ENCODE results near the gene SLC35G3. TPM values are rescaled to one million over a fixed set of nuclear protein-coding genes. Genes with fewer than 3 reads are reported as not detected.
A peak's percentile ranks its signal among the peaks of the same experiment; 100 is the strongest.
"Not testable (repeated sequence)": the region's sequence is repeated elsewhere in the genome, so short reads cannot be mapped to it uniquely, and the experiment has no call there.

The SLC35G3 gene
- polyA plus RNA-seq, 3 donors = not detected

- Histone ChIP-seq H3K36me3 (replicated peaks in 1 of 2; ENCODE audit: control insufficient read depth in 1 of 2, insufficient read depth in 2 of 2, low read length in 2 of 2) (no peaks in the 10 kb centered on the region), H3K27ac (ENCODE audit: low read depth in 1 of 2, low read length in 2 of 2) (no peak overlapping the region), H2AFZ (ENCODE audit: insufficient read depth, low read depth, low read length, poor library complexity, severe bottlenecking) (no peak overlapping the region), H3K79me2 (ENCODE audit: insufficient read depth, low read length) (no peaks in the 10 kb centered on the region), H3K9me3 (replicated peaks in 1 of 2; ENCODE audit: control insufficient read depth in 1 of 2, insufficient read depth in 1 of 2, low read length in 2 of 2) (no peaks in the 10 kb centered on the region), H4K20me1 (ENCODE audit: insufficient read depth, low read length) (no peaks in the 10 kb centered on the region), H3K27me3 (ENCODE audit: control insufficient read depth in 2 of 2, insufficient read depth in 2 of 2, low read length in 2 of 2) (no peaks in the 10 kb centered on the region), H3K4me2 (replicated peaks; ENCODE audit: extremely low read depth, low read length, poor library complexity, severe bottlenecking) (no peak overlapping the region), H3K9ac (ENCODE audit: insufficient read depth, low read length, poor library complexity, severe bottlenecking) (no peak overlapping the region), H3K4me3 (replicated peaks in 1 of 3; ENCODE audit: low read depth in 2 of 3, low read length in 3 of 3) (no peak overlapping the region), H3K4me1 (ENCODE audit: control insufficient read depth in 1 of 2, insufficient read depth in 2 of 2, low read length in 2 of 2) (no peaks in the 10 kb centered on the region)
- Mint-ChIP-seq H3K9me3 (peaks cover 0 to 6% (median 2%) of the 10 kb centered on the region in 7 donors), H3K27me3 (ENCODE audit: low read depth in 3 of 3) (peaks cover 1 to 3% (median 2%) of the 10 kb centered on the region in 3 donors), H3K36me3 (no peaks in the 10 kb centered on the region), H3K4me3 (no peak overlapping the region), H3K4me1 (peaks cover 3% of the 10 kb centered on the region), H3K27ac (peak overlapping the region in 2 of 7 donors; percentile 40 to 44)
- intact Hi-C loops (cut with micrococcal nuclease) = loop anchor here in 1 of 2 donors (5.0 kb wide), 2 partner anchors 362 to 572 kb away; partner anchors contain the start of gene SLFN12L
- 87% methylated on average over 2 of the region's 2 CpGs for WGBS (ENCODE audit: insufficient coverage)
- no peak for DNase-seq
- TF ChIP-seq, protein P1, sequence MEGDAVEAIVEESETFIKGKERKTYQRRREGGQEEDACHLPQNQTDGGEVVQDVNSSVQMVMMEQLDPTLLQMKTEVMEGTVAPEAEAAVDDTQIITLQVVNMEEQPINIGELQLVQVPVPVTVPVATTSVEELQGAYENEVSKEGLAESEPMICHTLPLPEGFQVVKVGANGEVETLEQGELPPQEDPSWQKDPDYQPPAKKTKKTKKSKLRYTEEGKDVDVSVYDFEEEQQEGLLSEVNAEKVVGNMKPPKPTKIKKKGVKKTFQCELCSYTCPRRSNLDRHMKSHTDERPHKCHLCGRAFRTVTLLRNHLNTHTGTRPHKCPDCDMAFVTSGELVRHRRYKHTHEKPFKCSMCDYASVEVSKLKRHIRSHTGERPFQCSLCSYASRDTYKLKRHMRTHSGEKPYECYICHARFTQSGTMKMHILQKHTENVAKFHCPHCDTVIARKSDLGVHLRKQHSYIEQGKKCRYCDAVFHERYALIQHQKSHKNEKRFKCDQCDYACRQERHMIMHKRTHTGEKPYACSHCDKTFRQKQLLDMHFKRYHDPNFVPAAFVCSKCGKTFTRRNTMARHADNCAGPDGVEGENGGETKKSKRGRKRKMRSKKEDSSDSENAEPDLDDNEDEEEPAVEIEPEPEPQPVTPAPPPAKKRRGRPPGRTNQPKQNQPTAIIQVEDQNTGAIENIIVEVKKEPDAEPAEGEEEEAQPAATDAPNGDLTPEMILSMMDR (IDR thresholded peaks at IDR 0.05) = no peak
Measured at GRCh38 chr17:35174835-35175334, 19.3 kb downstream of the SLC35G3 start.

GRCh38 chr17:35172321-35172720 is 21.9 kb downstream of the SLC35G3 start:
- not testable (repeated sequence) for H3K36me3 Mint-ChIP-seq; H3K4me3 Mint-ChIP-seq; H4K20me1 ChIP-seq (ENCODE audit: insufficient read depth, low read length); H3K27ac ChIP-seq (ENCODE audit: low read depth in 1 of 2, low read length in 2 of 2); H3K79me2 ChIP-seq (ENCODE audit: insufficient read depth, low read length); H3K9me3 ChIP-seq (replicated peaks in 1 of 2; ENCODE audit: control insufficient read depth in 1 of 2, insufficient read depth in 1 of 2, low read length in 2 of 2); H2AFZ ChIP-seq (ENCODE audit: insufficient read depth, low read depth, low read length, poor library complexity, severe bottlenecking); H3K4me2 ChIP-seq (replicated peaks; ENCODE audit: extremely low read depth, low read length, poor library complexity, severe bottlenecking); H3K27me3 ChIP-seq (ENCODE audit: control insufficient read depth in 2 of 2, insufficient read depth in 2 of 2, low read length in 2 of 2); H3K9ac ChIP-seq (ENCODE audit: insufficient read depth, low read length, poor library complexity, severe bottlenecking); H3K4me1 Mint-ChIP-seq; H3K36me3 ChIP-seq (replicated peaks in 1 of 2; ENCODE audit: control insufficient read depth in 1 of 2, insufficient read depth in 2 of 2, low read length in 2 of 2); DNase-seq; H3K4me1 ChIP-seq (ENCODE audit: control insufficient read depth in 1 of 2, insufficient read depth in 2 of 2, low read length in 2 of 2); H3K9me3 Mint-ChIP-seq; H3K27me3 Mint-ChIP-seq (ENCODE audit: low read depth in 3 of 3); H3K4me3 ChIP-seq (replicated peaks in 1 of 3; ENCODE audit: low read depth in 2 of 3, low read length in 3 of 3)
- peak overlapping the region in 2 of 7 donors; percentile 32 to 68 for H3K27ac Mint-ChIP-seq
- 100% methylated on average over 3 of the region's 3 CpGs for WGBS (ENCODE audit: insufficient coverage)
- intact Hi-C loops (cut with micrococcal nuclease) = loop anchor here in 1 of 2 donors (5.0 kb wide), 2 partner anchors 365 to 575 kb away; partner anchors contain the start of gene SLFN12L
